IMR-90 (cell line): ENCODE data around the gene LDB2. TPM values are rescaled to one million over a fixed set of nuclear protein-coding genes. Genes with fewer than 3 reads are reported as not detected.
A peak's percentile ranks its signal among the peaks of the same experiment; 100 is the strongest.

ENCODE experiments used
- ATAC-seq: fragments of 200-7000 bp; cut with Tn5 transposase; 2 replicates; pipeline ENCODE4 v1.9.1; 2020; ENCODE audit warnings: low read depth, mild to moderate bottlenecking, moderate library complexity
- BruUV-seq: library from RNA; stranded (reverse); fragments of 400-500 nt; replicated peaks from 2 replicates; lab custom pipeline; 2021; lab: Mats Ljungman, UMichigan
- CTCF ChIA-PET: fragments of 300-600 bp; formaldehyde crosslinking; extraction: SDS; loops from one replicate; lab custom pipeline; 2021; ENCODE audit warnings: antibody characterized with exemption; lab: Yijun Ruan, JAX
- POLR2A ChIA-PET: fragments of 300-600 bp; sonication (Branson Sonifier 250); formaldehyde crosslinking; loops from one replicate; lab custom pipeline; 2022; ENCODE audit warnings: antibody characterized with exemption; ENCODE audit not compliant: unreplicated experiment; lab: Charles Lee
- DNase-seq: peaks from one replicate; pipeline ENCODE4 v3.0.0; 2013
- H2AFZ ChIP-seq: replicated peaks from 2 replicates; pipeline ENCODE3; 2013; ENCODE audit warnings: low read length, mild to moderate bottlenecking; ENCODE audit not compliant: poor library complexity
- H2AK5ac ChIP-seq: 2 replicates; pipeline ENCODE4 v1.6.1; 2013; ENCODE audit warnings: low read depth, low read length, inconsistent platforms
- H2AK9ac ChIP-seq: replicated peaks from 2 replicates; pipeline ENCODE3; 2013; ENCODE audit warnings: mild to moderate bottlenecking, low read depth, low read length, moderate library complexity; ENCODE audit not compliant: poor library complexity
- H2BK120ac ChIP-seq: 2 replicates; pipeline ENCODE4 v1.6.1; 2013; ENCODE audit warnings: low read depth, low read length, inconsistent platforms
- H2BK15ac ChIP-seq: 3 replicates; pipeline ENCODE4 v1.6.1; 2013; ENCODE audit warnings: low read depth, low read length, inconsistent platforms
- H2BK20ac ChIP-seq: 2 replicates; pipeline ENCODE4 v1.6.1; 2013; ENCODE audit warnings: low read depth, mild to moderate bottlenecking, inconsistent platforms, low read length, moderate library complexity
- H2BK5ac ChIP-seq: 2 replicates; pipeline ENCODE4 v1.6.1; 2013; ENCODE audit warnings: mild to moderate bottlenecking, low read depth, low read length, inconsistent platforms; ENCODE audit not compliant: poor library complexity, severe bottlenecking
- H3K14ac ChIP-seq: replicated peaks from 2 replicates; pipeline ENCODE4 v1.6.1; 2013; ENCODE audit warnings: low read depth, low read length, inconsistent platforms
- H3K18ac ChIP-seq: 2 replicates; pipeline ENCODE4 v1.6.1; 2013; ENCODE audit warnings: low read depth, low read length, control low read depth
- H3K23ac ChIP-seq: 2 replicates; pipeline ENCODE4 v1.6.1; 2013; ENCODE audit warnings: low read depth, low read length, inconsistent platforms
- H3K27ac ChIP-seq: 2 replicates; pipeline ENCODE4 v1.5.1; 2013; ENCODE audit warnings: mild to moderate bottlenecking, control low read depth, low read length; ENCODE audit not compliant: insufficient read depth
- H3K27me3 ChIP-seq: 2 replicates; pipeline ENCODE4 v1.6.1; 2013; ENCODE audit warnings: low read length; ENCODE audit not compliant: control insufficient read depth, insufficient read depth
- H3K36me3 ChIP-seq: 2 replicates; pipeline ENCODE4 v1.6.1; 2013; ENCODE audit warnings: low read length, mixed read lengths; ENCODE audit not compliant: control insufficient read depth, insufficient read depth
- H3K4ac ChIP-seq: 2 replicates; pipeline ENCODE4 v1.6.1; 2013; ENCODE audit warnings: low read depth, low read length, inconsistent platforms
- H3K4me1 ChIP-seq: 2 replicates; pipeline ENCODE4 v1.6.1; 2013; ENCODE audit warnings: low read length, mixed read lengths; ENCODE audit not compliant: control insufficient read depth, insufficient read depth
- H3K4me2 ChIP-seq: 2 replicates; pipeline ENCODE4 v1.6.1; 2013; ENCODE audit warnings: low read depth, mild to moderate bottlenecking, control low read depth, low read length, moderate library complexity
- H3K4me3 ChIP-seq: 2 replicates; pipeline ENCODE4 v1.5.1; 2013; ENCODE audit warnings: low read depth, mild to moderate bottlenecking, control low read depth, low read length, moderate library complexity; ENCODE audit not compliant: insufficient read depth
- H3K56ac ChIP-seq: 2 replicates; pipeline ENCODE4 v1.6.1; 2013; ENCODE audit warnings: low read length, inconsistent platforms; ENCODE audit not compliant: insufficient read depth; ENCODE audit errors: extremely low read depth
- H3K79me1 ChIP-seq, 2 experiments: 2 replicates each; pipeline ENCODE4 v1.6.1; 2013; ENCODE audit warnings: low read length in 2 of 2, inconsistent platforms in 1 of 2, low read depth in 1 of 2
- H3K9ac ChIP-seq: 2 replicates; pipeline ENCODE4 v1.6.1; 2013; ENCODE audit warnings: low read depth, low read length, control low read depth
- H3K9me1 ChIP-seq: 2 replicates; pipeline ENCODE4 v1.6.1; 2013; ENCODE audit warnings: low read length, inconsistent platforms; ENCODE audit not compliant: insufficient read depth
- H3K9me3 ChIP-seq: 2 replicates; pipeline ENCODE4 v1.6.1; 2013; ENCODE audit warnings: low read length; ENCODE audit not compliant: control insufficient read depth, insufficient read depth
- H4K20me1 ChIP-seq: 2 replicates; pipeline ENCODE4 v1.6.1; 2013; ENCODE audit warnings: low read length, inconsistent platforms; ENCODE audit not compliant: insufficient read depth
- H4K5ac ChIP-seq: 2 replicates; pipeline ENCODE4 v1.6.1; 2013; ENCODE audit warnings: mild to moderate bottlenecking, low read depth, low read length, control low read depth
- H4K8ac ChIP-seq, 2 experiments: 2 replicates each; pipeline ENCODE4 v1.6.1; 2013; ENCODE audit warnings: low read depth in 2 of 2, low read length in 2 of 2, control low read depth in 1 of 2, inconsistent platforms in 1 of 2
- H4K91ac ChIP-seq: 2 replicates; pipeline ENCODE4 v1.6.1; 2013; ENCODE audit warnings: low read depth, low read length, inconsistent platforms; ENCODE audit not compliant: insufficient read depth
- CEBPB ChIP-seq: IDR thresholded peaks from 2 replicates; pipeline ENCODE4 v1.6.1; 2012; ENCODE audit warnings: low read depth, low read length, improper control_type of control experiment
- RCOR1 ChIP-seq: IDR thresholded peaks from 2 replicates; pipeline ENCODE4 v1.6.1; 2012; ENCODE audit warnings: mild to moderate bottlenecking, low read length, improper control_type of control experiment; ENCODE audit not compliant: insufficient replicate concordance
- WGBS, 2 experiments: methylation state at CpG; one replicate each; pipeline versions ENCODE4 v1.1.5 to v1.1.7; 2013; ENCODE audit warnings: missing lambda C conversion rate in 2 of 2; ENCODE audit not compliant: insufficient read length in 1 of 2; ENCODE audit errors: extremely low coverage in 2 of 2; 5-methylcytosine and 5-hydroxymethylcytosine counted together
- dilution Hi-C: fragments of 300-500 bp; cut with HindIII; formaldehyde crosslinking; loops from one replicate; pipeline ENCODE4 v1.14.3; 2018; ENCODE audit warnings: low sequenced_read_pairs; ENCODE audit not compliant: unreplicated experiment
- in situ Hi-C: fragments of 300-500 bp; cut with MboI; formaldehyde crosslinking; loops from 3 replicates; pipeline ENCODE4 v1.14.3; 2019; ENCODE audit warnings: low sequenced_read_pairs, inconsistent platforms, mixed read lengths
- intact Hi-C: fragments of 100-400 bp; cut with micrococcal nuclease; formaldehyde crosslinking; loops from 2 replicates; pipeline ENCODE4 v1.10.0; 2022
- polyA plus RNA-seq, 3 experiments: library from polyadenylated mRNA; depleted of rRNA; stranded (reverse); fragments of >200 nt; gene quantifications; 2 replicates each; pipeline ENCODE4 v1.2.3, GENCODE V29; 2012; ENCODE audit warnings: low replicate concordance in 1 of 3
- total RNA-seq: library from RNA; depleted of rRNA; stranded (reverse); fragments of >200 nt; gene quantifications from 2 replicates; pipeline ENCODE4 v1.2.3, GENCODE V29; 2012

The LDB2 gene
- total and polyA plus RNA-seq, 2 of the 4 experiments (the other 2 are of a cell fraction), result 67.9 to 116 TPM

DNA sequence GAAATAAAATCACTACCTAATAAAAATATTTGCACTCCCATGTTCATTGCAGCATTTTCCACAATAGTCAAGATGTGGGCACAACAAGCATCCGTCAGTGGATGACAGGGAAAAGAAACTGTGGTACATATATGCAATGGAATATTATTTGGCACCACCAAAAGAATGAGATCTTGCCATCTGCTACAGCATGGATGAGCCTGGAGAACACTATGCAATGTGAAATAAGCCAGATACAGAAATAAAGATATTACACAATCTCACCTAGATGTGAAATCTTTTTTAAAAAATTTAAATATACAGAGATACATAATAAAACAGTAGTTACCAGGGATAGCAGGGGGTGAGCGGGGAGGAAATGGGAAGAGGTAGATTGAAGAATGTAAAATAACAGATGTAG is 44.8 kb downstream of the LDB2 start:
- Histone ChIP-seq H2AK9ac (no peak overlapping the region), H3K4me1 (peaks cover 11% of the 10 kb centered on the region), H3K27ac (no peak overlapping the region), H3K4ac (0 out of 2 replicates have a peak overlapping the region, but pooled peaks have one; percentile 33), H3K9ac (no peak overlapping the region), H3K4me3 (no peak overlapping the region), H3K14ac (peak overlapping the region; percentile 35; the same call in 1 of the 2 replicates), H2BK5ac (no peak overlapping the region), H3K9me1 (peaks cover 14% of the 10 kb centered on the region; the same call in 1 of the 2 replicates), H2BK15ac (no peak overlapping the region; the same call in 2 of the 3 replicates), H4K5ac (no peak overlapping the region), H2BK20ac (no peak overlapping the region; the same call in 1 of the 2 replicates), H4K91ac (no peak overlapping the region), H3K18ac (peak overlapping the region; percentile 61; the same call in 1 of the 2 replicates), H3K9me3 (no peaks in the 10 kb centered on the region), H3K79me1 (peaks cover 17 to 41% of the 10 kb centered on the region in 2 experiments), H3K23ac (no peak overlapping the region), H3K36me3 (no peaks in the 10 kb centered on the region), H2AFZ (no peak overlapping the region), H3K56ac (no peak overlapping the region), H2BK120ac (no peak overlapping the region), H4K20me1 (no peaks in the 10 kb centered on the region), H3K27me3 (no peaks in the 10 kb centered on the region), H4K8ac (no peak overlapping the region), H2AK5ac (no peak overlapping the region), H3K4me2 (no peak overlapping the region)
- in situ Hi-C loops (no loop called here), dilution Hi-C loops (no loop called here), intact Hi-C loops (no loop called here)
- WGBS, 2 experiments, result 100% methylated on average over 1 of the region's 2 CpGs
- no TSS peak for BruUV-seq
- ChIA-PET CTCF (no interaction called here), POLR2A (no interaction called here)
- DNase-seq, result no peak
- peak; percentile 64 for TF ChIP-seq CEBPB
- TF ChIP-seq RCOR1, result no peak
- ATAC-seq, result no peak
